H1 (cell line): Measurements from ENCODE around the gene C1orf21.

Experiments used
- CTCF ChIP-seq, 3 experiments: IDR thresholded peaks; 1 replicate in 2 of 3; 2 replicates in 1 of 3; pipeline versions ENCODE4 v1.5.1 to v1.6.1; 2011; ENCODE audit warnings: low read length in 3 of 3, mild to moderate bottlenecking in 3 of 3, inconsistent platforms in 2 of 3, low read depth in 1 of 3, moderate library complexity in 1 of 3; ENCODE audit not compliant: insufficient read depth in 1 of 3; ENCODE audit errors: control extremely low read depth in 1 of 3
- KDM1A ChIP-seq: fragments of 200-600, 300-600 bp; sonication (generic); IDR thresholded peaks from 2 replicates; pipeline ENCODE4 v1.7.1; 2016; ENCODE audit warnings: mild to moderate bottlenecking, low read length, borderline replicate concordance
- TAF1 ChIP-seq: IDR thresholded peaks from 2 replicates; pipeline ENCODE4 v1.6.1; 2011; ENCODE audit warnings: mild to moderate bottlenecking, low read depth, low read length

GRCh38 chr1:184350573-184350972, 36.3 kb upstream of the C1orf21 start:
- TF ChIP-seq KDM1A (no peak), TAF1 (no peak), CTCF (IDR thresholded peaks at IDR 0.05; ENCODE audit: control extremely low read depth in 1 of 3, insufficient read depth in 1 of 3, low read depth in 1 of 3, low read length in 3 of 3) (no peak)
